A549 (cell line): Measurements from ENCODE around the gene BABAM2. TPM values are rescaled to one million over a fixed set of nuclear protein-coding genes. Genes with fewer than 3 reads are reported as not detected.
A peak's percentile ranks its signal among the peaks of the same experiment; 100 is the strongest.

ENCODE experiments used
- ATAC-seq, 2 experiments: fragments of 200-7000 bp in 1 of 2; fragments of >200 bp in 1 of 2; cut with Nextera tagmentation in 1 of 2; cut with Tn5 transposase in 1 of 2; 3 replicates each; pipeline versions ENCODE4 v1.8.0 to v1.9.1; 2018 to 2020; ENCODE audit warnings: mild to moderate bottlenecking in 1 of 2, moderate library complexity in 1 of 2
- CTCF ChIA-PET: fragments of 300-600 bp; sonication (Branson Sonifier 250); formaldehyde crosslinking; extraction: SDS; loops from one replicate; lab custom pipeline; 2021; ENCODE audit warnings: antibody characterized with exemption, inconsistent platforms; lab: Yijun Ruan, JAX
- POLR2A ChIA-PET: fragments of 350-600 bp; formaldehyde crosslinking; extraction: SDS; loops from one replicate; lab custom pipeline; 2021; ENCODE audit warnings: antibody characterized with exemption, inconsistent platforms; lab: Yijun Ruan, JAX
- DNase-seq, 2 experiments: peaks; one replicate each; pipeline versions ENCODE4 v3.0.0 to v3.0.0-alpha.2; 2011 to 2016; ENCODE audit warnings: low read depth in 1 of 2, low spot score in 1 of 2
- FAIRE-seq: peaks from 2 replicates; lab custom pipeline; 2011; peaks lifted over from hg19 to GRCh38; lab: Jason Lieb, UNC
- H3K27ac ChIP-seq, 2 experiments: fragments of >200 bp; sonication (Bioruptor Twin); formaldehyde crosslinking; 3 replicates each; pipeline ENCODE4 v1.5.1; 2016 to 2017
- H3K4me1 ChIP-seq: fragments of >200 bp; sonication (Bioruptor Twin); formaldehyde crosslinking; 3 replicates; pipeline ENCODE4 v1.6.1; 2016
- H3K4me2 ChIP-seq: fragments of >200 bp; sonication (Bioruptor Twin); formaldehyde crosslinking; 3 replicates; pipeline ENCODE4 v1.6.1; 2016
- H3K4me3 ChIP-seq: fragments of >200 bp; sonication (Bioruptor Twin); formaldehyde crosslinking; 3 replicates; pipeline ENCODE4 v1.5.1; 2016
- H3K9me3 ChIP-seq: fragments of >200 bp; sonication (Bioruptor Twin); formaldehyde crosslinking; 3 replicates; pipeline ENCODE4 v1.6.1; 2016
- BHLHE40 ChIP-seq: IDR thresholded peaks from 2 replicates; pipeline ENCODE4 v1.6.1; 2012; ENCODE audit warnings: low read depth, low read length, inconsistent platforms
- CBX8 ChIP-seq: fragments of 200-600 bp; sonication (generic); IDR thresholded peaks from 2 replicates; pipeline ENCODE4 v1.6.1; 2016
- CEBPB ChIP-seq, 2 experiments: fragments of >200 bp in 1 of 2; sonication (Bioruptor Twin) in 1 of 2; formaldehyde crosslinking in 1 of 2; IDR thresholded peaks; 2 replicates each; pipeline ENCODE4 v1.6.1; 2012 to 2016
- CHD2 ChIP-seq: fragments of 150-350 bp; IDR thresholded peaks from 2 replicates; pipeline ENCODE4 v1.6.1; 2014; ENCODE audit warnings: low read length; ENCODE audit not compliant: partially characterized antibody
- FOSB ChIP-seq: fragments of 250-450 bp; sonication (Bioruptor Pico); IDR thresholded peaks from 2 replicates; pipeline ENCODE4 v1.5.0; 2020; ENCODE audit warnings: mild to moderate bottlenecking, moderate library complexity
- FOSL2 ChIP-seq, 2 experiments: fragments of 450-650 bp in 1 of 2; fragments of >200 bp in 1 of 2; sonication (Bioruptor Twin) in 1 of 2; formaldehyde crosslinking; IDR thresholded peaks; 2 replicates each; pipeline versions ENCODE4 v1.5.0 to v1.6.1; 2016 to 2020; ENCODE audit warnings: mild to moderate bottlenecking in 1 of 2, moderate library complexity in 1 of 2
- HOXB13 ChIP-seq: fragments of 250-450 bp; sonication (Bioruptor Pico); IDR thresholded peaks from 2 replicates; pipeline ENCODE4 v1.5.0; 2020; ENCODE audit warnings: low read depth, mild to moderate bottlenecking, moderate library complexity
- JUN ChIP-seq, 2 experiments: fragments of >200 bp; sonication (Bioruptor Twin); formaldehyde crosslinking; IDR thresholded peaks; 2 replicates in 1 of 2; 3 replicates in 1 of 2; pipeline ENCODE4 v1.6.1; 2016 to 2017
- JUNB ChIP-seq: fragments of >200 bp; sonication (Bioruptor Twin); formaldehyde crosslinking; IDR thresholded peaks from 2 replicates; pipeline ENCODE4 v1.6.1; 2016
- KDM5A ChIP-seq: fragments of 200-600 bp; sonication (generic); IDR thresholded peaks from 2 replicates; pipeline ENCODE4 v1.6.1; 2016; ENCODE audit warnings: antibody characterized with exemption, mild to moderate bottlenecking
- MAX ChIP-seq: IDR thresholded peaks from 2 replicates; pipeline ENCODE4 v1.6.1; 2012
- MAZ ChIP-seq: fragments of 150-350 bp; IDR thresholded peaks from 2 replicates; pipeline ENCODE4 v1.6.1; 2014; ENCODE audit warnings: antibody characterized with exemption, low read depth, low read length, borderline replicate concordance
- NFE2L2 ChIP-seq: fragments of 150-350 bp; conservative IDR thresholded peaks from 2 replicates; pipeline ENCODE4 v1.6.1; 2014; ENCODE audit warnings: low read length
- NPAS2 ChIP-seq: fragments of 250-450 bp; sonication (Bioruptor Pico); IDR thresholded peaks from 2 replicates; pipeline ENCODE4 v1.8.0; 2022; ENCODE audit warnings: mild to moderate bottlenecking, moderate library complexity, borderline replicate concordance
- NR3C1 ChIP-seq: fragments of >200 bp; sonication (Bioruptor Twin); formaldehyde crosslinking; IDR thresholded peaks from 3 replicates; pipeline ENCODE4 v1.6.1; 2017
- RAD21 ChIP-seq, 2 experiments: fragments of >200 bp in 1 of 2; sonication (Bioruptor Twin) in 1 of 2; formaldehyde crosslinking in 1 of 2; IDR thresholded peaks in 1 of 2; conservative IDR thresholded peaks in 1 of 2; 2 replicates in 1 of 2; 3 replicates in 1 of 2; pipeline ENCODE4 v1.6.1; 2012 to 2018; ENCODE audit warnings: inconsistent platforms in 1 of 2
- REST ChIP-seq: fragments of 200-600 bp; sonication (generic); IDR thresholded peaks from 2 replicates; pipeline ENCODE4 v1.6.1; 2016; ENCODE audit warnings: antibody characterized with exemption, mild to moderate bottlenecking, moderate library complexity
- USF2 ChIP-seq: fragments of 450-650 bp; IDR thresholded peaks from 2 replicates; pipeline ENCODE4 v1.6.1; 2014; ENCODE audit warnings: antibody characterized with exemption
- ZC3H11A ChIP-seq: fragments of 450-650 bp; IDR thresholded peaks from 2 replicates; pipeline ENCODE4 v1.6.1; 2014; ENCODE audit warnings: antibody characterized with exemption, mild to moderate bottlenecking
- ZNF302 ChIP-seq: fragments of 250-450 bp; sonication (Bioruptor Pico); IDR thresholded peaks from 2 replicates; pipeline ENCODE4 v1.9.0; 2021; ENCODE audit warnings: inconsistent platforms, mild to moderate bottlenecking, moderate library complexity
- WGBS: methylation state at CpG from one replicate; pipeline ENCODE4 v1.1.6; 2017; ENCODE audit errors: missing lambda C conversion rate; 5-methylcytosine and 5-hydroxymethylcytosine counted together
- polyA plus RNA-seq, 4 experiments: library from polyadenylated mRNA; depleted of rRNA in 3 of 4; stranded (reverse); fragments of >200 nt; fragmentation: RNase III in 1 of 4; extraction: RNeasy Plus Mini Kit Qiagen cat#74134 plus additional on column Dnase treatment in 1 of 4; gene quantifications; 2 replicates in 3 of 4; 3 replicates in 1 of 4; pipeline ENCODE4 v1.2.3, GENCODE V29; 2011 to 2017
- TF ChIP-seq, protein P1 (sequence below): fragments of >200 bp; sonication (Bioruptor Twin); formaldehyde crosslinking; IDR thresholded peaks from 3 replicates; pipeline ENCODE4 v1.5.1; 2016
- TF ChIP-seq, protein P2 (sequence below): IDR thresholded peaks from 2 replicates; pipeline ENCODE4 v1.6.1; 2012

BABAM2 gene
- polyA plus RNA-seq, 2 of the 4 experiments (the other 2 are of a cell fraction): 53.7 to 78.4 TPM

DNA sequence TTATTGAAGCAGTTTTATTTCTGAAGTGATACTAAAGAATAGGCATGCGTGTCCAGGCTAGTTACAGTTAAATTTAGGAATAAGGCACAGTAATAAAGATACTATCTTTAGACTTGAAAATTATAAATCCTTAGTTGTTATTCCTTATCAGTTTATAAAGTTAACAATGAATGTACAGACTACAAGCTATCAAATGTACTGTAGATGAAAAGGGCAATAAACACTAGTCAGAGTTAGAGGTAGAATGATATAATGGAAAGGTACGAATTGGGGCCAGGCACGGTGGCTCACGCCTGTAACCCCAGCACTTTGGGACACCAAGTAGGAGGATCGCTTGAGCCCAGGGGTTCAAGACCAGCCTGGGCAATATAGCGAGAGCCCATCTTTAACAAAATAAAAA, 4.2 kb upstream of the BABAM2 start:
- Histone ChIP-seq H3K4me1 (peaks cover 58% of the 10 kb centered on the region), H3K27ac (peak overlapping the region; percentile 71 to 97; a peak in 5 of 6 replicates), H3K9me3 (peaks cover 5% of the 10 kb centered on the region; the same call in 1 of the 3 replicates), H3K4me2 (peak overlapping the region; percentile 33; the same call in 2 of the 3 replicates), H3K4me3 (no peak overlapping the region)
- DNase-seq: no peak
- 95% methylated on average over 6 of the region's 6 CpGs for WGBS
- no peak for FAIRE-seq
- TF ChIP-seq USF2 (no peak), JUN (IDR thresholded peaks at IDR 0.05) (no peak), MAX (no peak), FOSB (CRISPR knock-in tag) (no peak), HOXB13 (no peak), MAZ (no peak), ZNF302 (CRISPR knock-in tag) (no peak), CEBPB (IDR thresholded peaks at IDR 0.05) (no peak), FOSL2 (IDR thresholded peaks at IDR 0.05) (no peak), FOSL2 (CRISPR knock-in tag; IDR thresholded peaks at IDR 0.05) (no peak), RAD21 (conservative IDR thresholded peaks at IDR 0.05 in 1 of 2, IDR thresholded peaks at IDR 0.05 in 1 of 2) (no peak), KDM5A (no peak), CBX8 (no peak), NFE2L2 (no peak), CHD2 (no peak), ZC3H11A (no peak), JUNB (no peak)
- TF ChIP-seq, protein P1, sequence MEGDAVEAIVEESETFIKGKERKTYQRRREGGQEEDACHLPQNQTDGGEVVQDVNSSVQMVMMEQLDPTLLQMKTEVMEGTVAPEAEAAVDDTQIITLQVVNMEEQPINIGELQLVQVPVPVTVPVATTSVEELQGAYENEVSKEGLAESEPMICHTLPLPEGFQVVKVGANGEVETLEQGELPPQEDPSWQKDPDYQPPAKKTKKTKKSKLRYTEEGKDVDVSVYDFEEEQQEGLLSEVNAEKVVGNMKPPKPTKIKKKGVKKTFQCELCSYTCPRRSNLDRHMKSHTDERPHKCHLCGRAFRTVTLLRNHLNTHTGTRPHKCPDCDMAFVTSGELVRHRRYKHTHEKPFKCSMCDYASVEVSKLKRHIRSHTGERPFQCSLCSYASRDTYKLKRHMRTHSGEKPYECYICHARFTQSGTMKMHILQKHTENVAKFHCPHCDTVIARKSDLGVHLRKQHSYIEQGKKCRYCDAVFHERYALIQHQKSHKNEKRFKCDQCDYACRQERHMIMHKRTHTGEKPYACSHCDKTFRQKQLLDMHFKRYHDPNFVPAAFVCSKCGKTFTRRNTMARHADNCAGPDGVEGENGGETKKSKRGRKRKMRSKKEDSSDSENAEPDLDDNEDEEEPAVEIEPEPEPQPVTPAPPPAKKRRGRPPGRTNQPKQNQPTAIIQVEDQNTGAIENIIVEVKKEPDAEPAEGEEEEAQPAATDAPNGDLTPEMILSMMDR: no peak
- TF ChIP-seq, all 56 proteins: peak for 0
- POLR2A ChIA-PET: no interaction called here
- CTCF ChIA-PET: interaction anchor here (0.9 kb wide), 1 partner anchor 79 kb away, joined by 4 read pairs; no protein-coding TSS in a partner anchor
- ATAC-seq: no peak

DNA sequence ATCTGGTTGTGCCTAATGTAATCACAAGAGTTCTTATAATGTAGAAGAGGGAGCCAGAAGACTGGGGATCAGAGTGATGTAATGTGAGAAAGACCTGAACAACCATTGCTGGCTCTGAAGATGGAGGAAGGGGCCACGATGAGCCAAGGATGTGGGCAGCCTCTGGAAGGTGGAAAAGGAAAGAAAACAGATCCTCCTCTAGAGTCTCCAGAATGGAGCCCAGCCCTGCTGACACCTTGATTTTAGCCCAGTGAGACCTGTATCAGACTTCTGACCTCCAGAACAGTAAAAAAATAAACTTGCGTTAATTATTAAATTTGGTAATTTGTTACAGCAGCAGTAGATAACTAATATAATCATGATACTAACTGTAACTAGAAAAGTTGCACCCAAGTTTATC, 3.4 kb upstream of the BABAM2 start:
- DNase-seq (no peak), FAIRE-seq (no peak), ATAC-seq (no peak)
- H3K9me3 ChIP-seq: no peaks in the 10 kb centered on the region
- CTCF ChIA-PET: interaction anchor here (0.6 to 1.2 kb wide), 2 partner anchors 86 to 1022 kb away, joined by 3 to 4 read pairs; no protein-coding TSS in a partner anchor
- H3K4me1 ChIP-seq: peaks cover 65% of the 10 kb centered on the region
- H3K4me2 ChIP-seq: peak overlapping the region; percentile 82
- POLR2A ChIA-PET: no interaction called here
- H3K4me3 ChIP-seq: no peak overlapping the region
- TF ChIP-seq, protein P2, sequence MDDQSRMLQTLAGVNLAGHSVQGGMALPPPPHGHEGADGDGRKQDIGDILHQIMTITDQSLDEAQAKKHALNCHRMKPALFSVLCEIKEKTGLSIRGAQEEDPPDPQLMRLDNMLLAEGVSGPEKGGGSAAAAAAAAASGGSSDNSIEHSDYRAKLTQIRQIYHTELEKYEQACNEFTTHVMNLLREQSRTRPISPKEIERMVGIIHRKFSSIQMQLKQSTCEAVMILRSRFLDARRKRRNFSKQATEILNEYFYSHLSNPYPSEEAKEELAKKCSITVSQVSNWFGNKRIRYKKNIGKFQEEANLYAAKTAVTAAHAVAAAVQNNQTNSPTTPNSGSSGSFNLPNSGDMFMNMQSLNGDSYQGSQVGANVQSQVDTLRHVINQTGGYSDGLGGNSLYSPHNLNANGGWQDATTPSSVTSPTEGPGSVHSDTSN: no peak
- TF ChIP-seq CEBPB (IDR thresholded peaks at IDR 0.05): no peak
- TF ChIP-seq BHLHE40: no peak
- TF ChIP-seq JUN (IDR thresholded peaks at IDR 0.05): no peak
- TF ChIP-seq RAD21 (conservative IDR thresholded peaks at IDR 0.05 in 1 of 2, IDR thresholded peaks at IDR 0.05 in 1 of 2): no peak
- no peak for TF ChIP-seq NPAS2 (CRISPR knock-in tag)
- TF ChIP-seq REST: no peak
- TF ChIP-seq NR3C1: no peak
- H3K27ac ChIP-seq: peak overlapping the region; percentile 71 to 97; a peak in 5 of 6 replicates
- WGBS: 42% methylated on average over 2 of the region's 2 CpGs
